Measurements from ENCODE around the gene UBASH3A.

The UBASH3A gene

GRCh38 chr21:42451941-42452340, 48.2 kb downstream of the UBASH3A start:
- no peak for DNase-seq (ENCODE audit: low read depth in 2 of 2)

GRCh38 chr21:42452401-42453223, 48.9 kb downstream of the UBASH3A start:
- DNase-seq (ENCODE audit: low read depth in 2 of 2), result no peak

GRCh38 chr21:42453224-42453985, 49.7 kb downstream of the UBASH3A start:
- no peak for DNase-seq (ENCODE audit: low read depth in 2 of 2)

GRCh38 chr21:42453986-42454570, 50.4 kb downstream of the UBASH3A start:
- DNase-seq (ENCODE audit: low read depth in 2 of 2), result no peak

GRCh38 chr21:42454786-42455185, 51.1 kb downstream of the UBASH3A start:
- DNase-seq (ENCODE audit: low read depth in 2 of 2), result no peak

- no peak for DNase-seq (ENCODE audit: low read depth in 2 of 2)
Observed at GRCh38 chr21:42455196-42455595, 51.5 kb downstream of the UBASH3A start.

GRCh38 chr21:42455754-42456440, 52.2 kb downstream of the UBASH3A start:
- no peak for DNase-seq (ENCODE audit: low read depth in 2 of 2)

GRCh38 chr21:42456457-42456856, 52.8 kb downstream of the UBASH3A start:
- DNase-seq (ENCODE audit: low read depth in 2 of 2), result no peak

GRCh38 chr21:42459082-42459460, 55.4 kb downstream of the UBASH3A start:
- DNase-seq (ENCODE audit: low read depth in 2 of 2), result no peak

- no peak for DNase-seq (ENCODE audit: low read depth in 2 of 2)
Observed at GRCh38 chr21:42459546-42460215, 56.0 kb downstream of the UBASH3A start.

- no peak for DNase-seq (ENCODE audit: low read depth in 2 of 2)
Observed at GRCh38 chr21:42460391-42461184, 56.9 kb downstream of the UBASH3A start.

- DNase-seq (ENCODE audit: low read depth in 2 of 2), result no peak
Observed at GRCh38 chr21:42461185-42461520, 57.5 kb downstream of the UBASH3A start.

- no peak for DNase-seq (ENCODE audit: low read depth in 2 of 2)
Observed at GRCh38 chr21:42461881-42462877, 58.5 kb downstream of the UBASH3A start.

- peak; percentile 45 to 52 for DNase-seq (ENCODE audit: low read depth in 2 of 2)
Observed at GRCh38 chr21:42463861-42464515, 60.3 kb downstream of the UBASH3A start.

- DNase-seq (ENCODE audit: low read depth in 2 of 2), result no peak
Observed at GRCh38 chr21:42465008-42465802, 61.5 kb downstream of the UBASH3A start.

- DNase-seq (ENCODE audit: low read depth in 2 of 2), result no peak
Observed at GRCh38 chr21:42465803-42466127, 62.1 kb downstream of the UBASH3A start.

- DNase-seq (ENCODE audit: low read depth in 2 of 2), result no peak
Observed at GRCh38 chr21:42466700-42467099, 63.0 kb downstream of the UBASH3A start.

All from stimulated activated CD4-positive, alpha-beta T cell treated with anti-CD3 and anti-CD28 coated beads, Interleukin-4, amount 100 ng/mL, for 48 hours (primary cell).